Measurements from ENCODE around the gene DRAM2. TPM values are rescaled to one million over a fixed set of nuclear protein-coding genes. Genes with fewer than 3 reads are reported as not detected.

Gene DRAM2
- total RNA-seq, 6 experiments from 2014 or later, result 23.6 to 32.0 (median 28.9) TPM

DNA sequence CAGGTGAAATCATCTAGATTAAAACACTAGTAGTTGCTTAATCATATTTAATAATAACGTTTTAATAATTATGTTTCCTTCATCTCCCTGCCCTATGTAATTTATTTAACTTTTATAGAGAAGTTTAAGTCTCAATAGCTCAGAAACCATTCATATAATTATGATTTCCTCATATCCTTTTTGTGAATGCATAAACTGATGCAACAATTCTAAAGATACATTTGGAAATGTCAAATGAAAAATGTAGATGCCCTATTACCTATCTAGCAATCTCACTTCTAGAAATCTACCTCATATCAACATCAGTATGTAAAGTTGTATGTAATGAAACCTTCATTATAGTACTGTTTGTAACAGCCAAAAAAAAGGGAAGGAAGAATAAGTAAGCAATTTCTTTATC, 10.5 kb downstream of the DRAM2 start:
- Mint-ChIP-seq H3K27me3 (ENCODE audit: insufficient read depth) (no peaks in the 10 kb centered on the region), H3K36me3 (ENCODE audit: low read depth) (peaks cover 29% of the 10 kb centered on the region), H3K27ac (no peak overlapping the region), H3K4me3 (no peak overlapping the region), H3K4me1 (ENCODE audit: low read depth) (peaks cover 17% of the 10 kb centered on the region), H3K9me3 (no peaks in the 10 kb centered on the region)
- TF ChIP-seq, protein P1, sequence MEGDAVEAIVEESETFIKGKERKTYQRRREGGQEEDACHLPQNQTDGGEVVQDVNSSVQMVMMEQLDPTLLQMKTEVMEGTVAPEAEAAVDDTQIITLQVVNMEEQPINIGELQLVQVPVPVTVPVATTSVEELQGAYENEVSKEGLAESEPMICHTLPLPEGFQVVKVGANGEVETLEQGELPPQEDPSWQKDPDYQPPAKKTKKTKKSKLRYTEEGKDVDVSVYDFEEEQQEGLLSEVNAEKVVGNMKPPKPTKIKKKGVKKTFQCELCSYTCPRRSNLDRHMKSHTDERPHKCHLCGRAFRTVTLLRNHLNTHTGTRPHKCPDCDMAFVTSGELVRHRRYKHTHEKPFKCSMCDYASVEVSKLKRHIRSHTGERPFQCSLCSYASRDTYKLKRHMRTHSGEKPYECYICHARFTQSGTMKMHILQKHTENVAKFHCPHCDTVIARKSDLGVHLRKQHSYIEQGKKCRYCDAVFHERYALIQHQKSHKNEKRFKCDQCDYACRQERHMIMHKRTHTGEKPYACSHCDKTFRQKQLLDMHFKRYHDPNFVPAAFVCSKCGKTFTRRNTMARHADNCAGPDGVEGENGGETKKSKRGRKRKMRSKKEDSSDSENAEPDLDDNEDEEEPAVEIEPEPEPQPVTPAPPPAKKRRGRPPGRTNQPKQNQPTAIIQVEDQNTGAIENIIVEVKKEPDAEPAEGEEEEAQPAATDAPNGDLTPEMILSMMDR (IDR thresholded peaks at IDR 0.05), result no peak
- DNase-seq, result no peak

DNA sequence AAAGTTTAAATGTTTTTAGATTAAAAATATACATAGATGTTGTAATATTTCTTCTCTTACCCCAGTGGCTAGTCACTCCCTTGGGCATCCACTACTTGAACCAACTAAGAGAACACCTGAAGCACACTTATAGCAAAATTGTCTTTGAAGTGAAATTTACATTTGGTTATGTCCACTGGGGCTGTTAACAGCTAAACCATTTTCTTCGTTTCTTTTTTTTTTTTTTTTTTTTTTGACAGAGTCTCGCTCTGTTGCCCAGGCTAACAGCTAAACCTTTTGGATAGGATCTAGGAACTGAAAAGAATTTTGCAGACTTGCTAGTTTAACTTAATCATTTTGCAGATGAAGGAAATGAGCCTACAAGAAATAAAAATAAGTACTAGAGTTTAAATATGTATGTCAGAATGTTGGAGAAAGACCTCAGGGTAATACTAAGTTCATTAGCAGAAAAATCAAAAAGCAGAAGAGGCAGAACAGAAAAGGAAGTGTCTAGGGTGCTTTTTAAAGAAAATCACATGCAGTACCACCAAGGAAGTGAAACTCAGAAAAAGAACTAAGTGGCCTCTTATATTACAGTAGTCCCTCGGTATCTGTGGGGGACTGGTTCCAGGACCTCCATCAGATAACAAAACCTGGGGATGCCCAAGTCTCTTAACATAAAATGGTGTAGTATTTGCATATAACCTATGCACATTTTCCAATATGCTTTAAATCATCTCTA, 11.8 kb downstream of the DRAM2 start:
- H3K27me3 Mint-ChIP-seq (ENCODE audit: insufficient read depth), result no peaks in the 10 kb centered on the region

DNA sequence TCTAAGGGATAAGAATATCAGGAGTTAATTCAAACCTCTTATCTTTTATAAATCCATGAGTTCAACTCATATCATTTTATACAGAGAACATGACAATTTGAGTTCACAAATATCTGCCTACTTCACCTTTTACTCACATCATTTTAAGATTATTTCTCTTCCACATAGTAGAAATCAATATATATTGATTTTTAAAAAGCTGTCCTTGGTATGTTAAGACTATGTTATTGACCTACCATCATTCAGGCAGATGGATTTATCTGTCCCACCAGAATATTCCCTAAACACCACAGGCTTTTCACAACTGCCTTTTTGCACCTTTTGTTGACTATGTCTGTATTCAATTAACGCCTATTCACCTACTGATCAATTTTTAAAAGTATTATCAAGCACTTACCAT, 13.5 kb downstream of the DRAM2 start:
- H3K27ac Mint-ChIP-seq, result no peak overlapping the region
- no peaks in the 10 kb centered on the region for H3K27me3 Mint-ChIP-seq (ENCODE audit: insufficient read depth)
- DNase-seq, result no peak
- TF ChIP-seq, protein P1 (IDR thresholded peaks at IDR 0.05), result no peak
- peaks cover 40% of the 10 kb centered on the region for H3K36me3 Mint-ChIP-seq (ENCODE audit: low read depth)
- peaks cover 17% of the 10 kb centered on the region for H3K4me1 Mint-ChIP-seq (ENCODE audit: low read depth)
- no peak overlapping the region for H3K4me3 Mint-ChIP-seq
- H3K9me3 Mint-ChIP-seq, result no peaks in the 10 kb centered on the region

More for the DNA sequence above, 11.8 kb downstream of the DRAM2 start:
- no peak overlapping the region for H3K4me3 Mint-ChIP-seq
- DNase-seq, result no peak
- no peak overlapping the region for H3K27ac Mint-ChIP-seq
- TF ChIP-seq, protein P1 (IDR thresholded peaks at IDR 0.05), result no peak
- peaks cover 33% of the 10 kb centered on the region for H3K36me3 Mint-ChIP-seq (ENCODE audit: low read depth)
- peaks cover 10% of the 10 kb centered on the region for H3K4me1 Mint-ChIP-seq (ENCODE audit: low read depth)
- no peaks in the 10 kb centered on the region for H3K9me3 Mint-ChIP-seq

DNA sequence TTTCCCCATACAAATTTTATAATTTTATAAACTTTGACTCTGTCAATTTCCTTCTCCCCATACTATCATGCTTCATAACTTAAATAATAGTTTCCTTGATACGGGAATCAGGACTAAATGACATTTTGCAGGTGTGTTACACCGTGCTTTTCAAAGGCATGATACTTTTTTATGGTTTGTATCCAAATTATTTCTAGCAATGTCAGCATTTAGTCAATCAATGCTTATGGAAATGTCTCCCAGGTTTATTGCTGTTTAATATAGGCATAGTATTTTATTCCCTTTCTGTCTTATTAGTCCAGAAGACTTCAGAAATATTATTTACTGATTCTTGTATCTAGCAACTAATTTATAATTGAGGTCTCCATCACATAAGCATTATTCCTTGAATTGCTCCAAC, 23.4 kb downstream of the DRAM2 start:
- Mint-ChIP-seq H3K27me3 (ENCODE audit: insufficient read depth) (no peaks in the 10 kb centered on the region), H3K4me3 (no peak overlapping the region), H3K36me3 (ENCODE audit: low read depth) (peaks cover 26% of the 10 kb centered on the region), H3K4me1 (ENCODE audit: low read depth) (peaks cover 23% of the 10 kb centered on the region), H3K9me3 (no peaks in the 10 kb centered on the region), H3K27ac (no peak overlapping the region)
- TF ChIP-seq, protein P1 (IDR thresholded peaks at IDR 0.05), result no peak
- no peak for DNase-seq

DNA sequence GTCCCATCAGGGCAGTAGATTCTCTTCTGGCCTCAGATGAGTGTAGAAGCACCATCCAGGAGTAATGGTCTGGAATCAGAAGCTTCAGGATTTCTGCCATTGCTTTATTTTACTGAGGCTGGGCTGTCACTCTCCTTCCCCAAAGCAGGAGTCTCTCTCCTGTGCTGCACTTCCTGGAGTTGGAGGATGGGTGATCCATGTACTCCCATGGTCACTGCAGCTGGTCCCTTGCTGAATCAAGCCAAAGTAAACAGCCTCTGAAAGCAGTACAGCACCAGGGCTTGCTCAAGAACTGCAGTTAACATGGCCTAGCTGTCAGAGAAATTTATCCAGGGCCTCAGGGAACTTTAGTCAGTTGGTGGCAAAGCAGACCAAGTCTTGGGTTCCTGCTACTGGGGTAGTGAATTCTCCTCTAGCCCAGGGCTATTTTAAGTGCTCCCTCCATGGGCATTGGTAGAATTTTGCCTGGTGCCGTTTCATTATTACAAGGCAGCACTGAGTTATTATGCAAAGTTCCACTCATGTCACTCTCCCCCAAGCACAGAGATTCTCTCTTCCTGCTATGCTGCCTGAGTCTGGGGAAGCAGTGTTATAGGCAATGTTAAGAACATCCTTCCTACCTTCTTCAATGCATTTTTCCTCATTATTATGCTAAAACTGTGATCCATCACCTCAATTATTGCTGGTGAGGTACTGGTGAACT, 29.5 kb downstream of the DRAM2 start:
- DNase-seq, result no peak
- 0 out of 2 replicates have a peak, but pooled peaks cover 5% of the 10 kb centered on the region for H3K4me1 Mint-ChIP-seq (ENCODE audit: low read depth)
- no peak overlapping the region for H3K4me3 Mint-ChIP-seq
- TF ChIP-seq, protein P1 (IDR thresholded peaks at IDR 0.05), result no peak
- H3K36me3 Mint-ChIP-seq (ENCODE audit: low read depth), result peaks cover 5% of the 10 kb centered on the region; the same call in 1 of the 2 replicates
- H3K27ac Mint-ChIP-seq, result no peak overlapping the region; the same call in 1 of the 2 replicates
- peaks cover 1% of the 10 kb centered on the region for H3K27me3 Mint-ChIP-seq (ENCODE audit: insufficient read depth)
- H3K9me3 Mint-ChIP-seq, result no peaks in the 10 kb centered on the region; the same call in 1 of the 2 replicates
